MG63 (cell line): ENCODE measurements around the gene RUNX2. TPM values are rescaled to one million over a fixed set of nuclear protein-coding genes. Genes with fewer than 3 reads are reported as not detected.
A peak's percentile ranks its signal among the peaks of the same experiment; 100 is the strongest.

Experiments used
- DNase-seq: peaks from one replicate; pipeline ENCODE4 v3.0.0-alpha.2; 2020
- H3K27me3 ChIP-seq: fragments of 250-450 bp; sonication (Bioruptor Pico); 2 replicates; pipeline ENCODE4 v1.5.1; 2020; ENCODE audit warnings: mild to moderate bottlenecking, moderate library complexity
- H3K36me3 ChIP-seq: fragments of 250-450 bp; sonication (Bioruptor Pico); 2 replicates; pipeline ENCODE4 v1.5.1; 2020; ENCODE audit warnings: mild to moderate bottlenecking, moderate library complexity
- H3K4me3 ChIP-seq: fragments of 250-450 bp; sonication (Bioruptor Pico); 2 replicates; pipeline ENCODE4 v1.5.1; 2020; ENCODE audit warnings: mild to moderate bottlenecking, moderate library complexity
- H3K9me3 ChIP-seq: fragments of 250-450 bp; sonication (Bioruptor Pico); 2 replicates; pipeline ENCODE4 v1.5.1; 2020; ENCODE audit warnings: mild to moderate bottlenecking, moderate library complexity
- total RNA-seq: library from RNA; depleted of rRNA; stranded (reverse); fragments of >200 nt; shearing (Covaris generic); gene quantifications from 2 replicates; pipeline ENCODE4 v1.2.3, GENCODE V29; 2014; ENCODE audit warnings: low replicate concordance

Gene RUNX2
- total RNA-seq, 1 experiment from 2014 or later, result 0.13 TPM

DNA sequence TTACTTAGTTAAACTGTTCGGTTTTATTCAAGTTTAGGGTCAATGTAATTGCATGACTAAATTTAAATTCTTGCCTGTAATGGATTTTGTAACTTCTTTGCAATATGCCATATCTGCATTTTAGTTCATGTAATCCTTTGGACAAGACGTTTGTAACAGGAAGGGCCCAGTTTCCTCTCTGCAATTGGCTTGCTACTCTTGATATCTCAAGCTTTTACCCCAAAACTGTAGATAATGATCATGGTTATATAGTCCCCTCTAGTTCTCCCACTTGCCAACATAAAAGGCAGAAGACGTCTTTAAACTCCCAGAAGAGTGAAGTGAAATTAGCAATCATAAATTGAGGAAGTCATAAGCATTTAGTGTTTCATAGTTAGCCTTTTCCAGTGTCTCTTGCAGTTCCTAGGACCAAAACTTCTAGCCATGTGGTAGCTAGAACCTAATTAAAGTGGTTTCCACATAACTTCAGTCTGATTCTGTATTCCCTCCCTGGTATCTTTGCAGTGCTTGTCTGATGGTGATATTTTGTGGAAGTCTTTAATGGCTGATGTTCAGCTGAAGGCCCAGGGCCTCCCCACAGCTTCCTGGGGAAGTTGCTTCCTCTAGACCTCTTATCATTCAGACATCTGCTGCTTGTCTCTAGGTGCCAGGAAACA lies 167.4 kb downstream of the RUNX2 start:
- no peaks in the 10 kb centered on the region for H3K9me3 ChIP-seq
- H3K4me3 ChIP-seq, result no peak overlapping the region
- H3K36me3 ChIP-seq, result no peaks in the 10 kb centered on the region
- H3K27me3 ChIP-seq, result no peaks in the 10 kb centered on the region
- no peak for DNase-seq

DNA sequence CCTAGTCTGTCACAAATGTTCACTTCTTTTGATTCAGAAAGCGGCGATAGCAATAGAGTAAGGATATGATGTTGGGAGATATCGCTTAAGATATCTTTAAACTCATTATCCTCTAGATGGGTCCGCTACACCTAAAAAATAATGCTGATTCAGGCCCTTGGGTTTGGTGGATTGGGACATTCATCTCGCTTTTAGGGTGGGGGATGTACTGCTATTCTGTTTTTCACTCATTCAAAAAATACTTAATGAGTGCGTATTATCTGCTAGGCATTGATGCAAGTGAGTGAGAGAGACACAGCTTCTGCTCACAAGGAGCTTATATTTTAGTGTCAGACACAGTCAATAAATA lies 167.9 kb downstream of the RUNX2 start:
- Histone ChIP-seq H3K9me3 (no peaks in the 10 kb centered on the region), H3K4me3 (no peak overlapping the region), H3K27me3 (no peaks in the 10 kb centered on the region), H3K36me3 (no peaks in the 10 kb centered on the region)
- no peak for DNase-seq

DNA sequence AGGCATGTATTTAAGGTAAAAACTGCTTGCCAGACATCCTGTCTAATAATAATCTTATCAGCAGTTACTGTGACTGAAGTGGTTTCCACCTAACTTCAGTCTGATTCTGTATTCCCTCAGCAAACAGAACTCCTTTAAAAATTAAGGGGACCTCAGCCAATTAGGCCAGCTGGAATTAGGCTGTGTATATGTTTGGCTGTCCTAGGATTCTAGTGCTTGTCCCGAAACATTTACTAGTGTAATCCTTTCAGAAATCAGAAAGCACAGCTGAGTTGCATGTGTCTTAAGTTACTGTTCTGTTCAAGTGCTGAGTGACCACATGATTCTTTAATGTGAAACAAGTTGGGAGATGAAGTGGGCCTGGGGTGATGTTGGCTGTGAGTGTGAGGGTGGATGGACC lies 170.5 kb downstream of the RUNX2 start:
- H3K9me3 ChIP-seq, result no peaks in the 10 kb centered on the region
- no peak for DNase-seq
- H3K36me3 ChIP-seq, result no peaks in the 10 kb centered on the region
- no peak overlapping the region for H3K4me3 ChIP-seq
- H3K27me3 ChIP-seq, result no peaks in the 10 kb centered on the region

DNA sequence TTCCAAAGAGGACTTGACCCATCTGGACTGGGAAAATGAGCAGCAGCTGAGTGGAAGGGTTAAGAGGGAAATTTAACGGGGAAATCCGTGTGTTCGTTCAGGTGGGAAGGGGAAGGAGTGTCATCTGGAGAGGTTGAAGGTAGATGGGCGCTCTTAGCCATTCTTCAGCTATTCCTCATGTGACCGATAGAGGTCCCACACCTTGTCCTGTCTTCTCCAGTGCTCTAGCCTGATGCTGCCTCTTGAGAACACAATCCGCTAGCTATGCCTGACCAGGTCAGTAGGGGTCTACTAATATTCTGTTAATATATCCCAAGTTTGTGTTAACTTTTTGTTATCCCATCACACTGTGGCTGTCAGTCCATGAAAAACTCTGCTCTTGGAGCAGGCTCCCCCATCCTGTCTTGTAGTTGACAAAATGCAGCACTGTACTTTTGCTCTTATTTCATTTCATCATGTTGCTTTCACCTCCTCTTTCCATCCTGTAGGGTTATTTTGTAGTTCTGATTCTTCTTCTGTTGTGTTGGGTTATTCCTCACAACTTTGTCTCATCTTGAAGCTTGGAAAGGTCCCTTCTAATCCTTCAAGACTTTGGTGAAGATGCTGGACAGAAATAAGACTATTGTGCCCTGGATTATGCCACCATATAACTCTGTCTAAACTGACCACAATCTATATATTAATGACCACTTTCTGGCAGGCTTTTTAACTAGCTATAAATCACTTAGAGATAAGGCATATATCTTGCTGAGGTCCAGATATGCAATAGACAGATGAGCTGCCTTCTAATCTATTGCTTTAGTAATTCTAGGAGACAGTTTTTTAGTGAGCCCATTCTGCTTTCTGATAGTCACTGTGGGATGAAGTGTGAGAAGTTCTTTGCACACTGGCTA lies 173.0 kb downstream of the RUNX2 start:
- H3K4me3 ChIP-seq, result no peak overlapping the region
- no peaks in the 10 kb centered on the region for H3K36me3 ChIP-seq

DNA sequence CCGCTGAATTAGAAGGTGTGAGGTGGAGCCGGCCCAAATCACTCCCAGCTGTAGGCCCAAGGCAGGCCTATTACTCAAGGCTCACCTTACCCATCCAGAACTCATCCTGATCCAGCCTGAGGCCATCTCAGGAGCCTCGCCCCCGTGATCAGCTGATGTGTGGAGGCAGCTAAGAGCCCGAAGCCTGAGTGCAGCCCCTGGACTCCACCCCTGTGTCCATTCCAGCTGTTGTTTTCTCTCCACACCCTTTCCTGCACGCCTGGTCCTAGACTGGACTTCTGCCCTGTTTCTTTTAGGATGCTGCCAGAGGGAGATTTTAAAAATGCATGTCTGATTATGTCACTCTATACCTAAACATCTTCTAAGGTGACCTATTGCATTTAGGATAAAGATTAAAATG lies 174.3 kb downstream of the RUNX2 start:
- no peaks in the 10 kb centered on the region for H3K36me3 ChIP-seq

More for the DNA sequence above, 173.0 kb downstream of the RUNX2 start:
- Histone ChIP-seq H3K27me3 (no peaks in the 10 kb centered on the region), H3K9me3 (no peaks in the 10 kb centered on the region)
- DNase-seq, result no peak

DNA sequence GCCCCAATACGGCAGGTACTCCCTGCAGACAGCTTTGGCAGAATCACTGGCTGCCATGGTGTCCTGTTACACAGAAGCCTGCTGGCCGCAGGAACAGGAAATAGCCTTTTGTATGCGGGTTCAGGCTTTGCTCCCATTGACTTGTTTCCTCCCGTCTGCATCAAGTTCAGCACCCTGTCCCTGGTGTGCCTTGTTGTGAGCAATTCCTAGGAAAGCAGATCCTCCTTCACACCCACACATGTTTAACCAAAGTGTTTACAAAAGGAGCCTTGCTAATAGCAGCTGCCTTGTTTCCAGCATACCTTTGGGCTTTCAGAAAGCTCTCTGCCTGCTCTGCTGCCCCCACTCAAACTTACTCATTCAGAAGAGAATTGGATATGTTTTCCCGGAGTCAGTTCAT lies 176.8 kb downstream of the RUNX2 start:
- DNase-seq, result peak; percentile 39
- Histone ChIP-seq H3K36me3 (no peaks in the 10 kb centered on the region), H3K27me3 (no peaks in the 10 kb centered on the region), H3K4me3 (no peak overlapping the region), H3K9me3 (no peaks in the 10 kb centered on the region)

More for the DNA sequence above, 174.3 kb downstream of the RUNX2 start:
- no peak for DNase-seq
- Histone ChIP-seq H3K27me3 (no peaks in the 10 kb centered on the region), H3K9me3 (no peaks in the 10 kb centered on the region), H3K4me3 (no peak overlapping the region)

DNA sequence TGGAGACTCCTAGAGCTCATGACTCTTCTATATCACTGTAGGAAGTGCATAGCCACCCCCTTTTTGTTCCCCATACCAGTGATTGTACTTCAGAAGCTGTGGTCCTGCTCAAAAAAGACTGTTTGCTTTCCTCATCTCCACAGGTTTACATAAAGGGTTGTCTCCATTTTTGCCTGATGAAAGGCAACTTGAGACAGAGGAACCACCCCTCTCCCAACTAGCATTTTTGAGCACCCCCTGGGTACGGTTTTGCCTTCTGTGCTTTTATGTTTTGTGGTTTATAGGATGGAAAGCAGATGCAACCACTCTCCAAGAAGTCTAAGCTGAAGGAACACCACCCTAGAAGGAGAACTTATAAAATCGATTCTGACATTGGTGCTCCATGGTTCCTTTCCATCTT lies 177.3 kb downstream of the RUNX2 start:
- Histone ChIP-seq H3K27me3 (no peaks in the 10 kb centered on the region), H3K36me3 (no peaks in the 10 kb centered on the region), H3K4me3 (no peak overlapping the region), H3K9me3 (no peaks in the 10 kb centered on the region)
- no peak for DNase-seq

DNA sequence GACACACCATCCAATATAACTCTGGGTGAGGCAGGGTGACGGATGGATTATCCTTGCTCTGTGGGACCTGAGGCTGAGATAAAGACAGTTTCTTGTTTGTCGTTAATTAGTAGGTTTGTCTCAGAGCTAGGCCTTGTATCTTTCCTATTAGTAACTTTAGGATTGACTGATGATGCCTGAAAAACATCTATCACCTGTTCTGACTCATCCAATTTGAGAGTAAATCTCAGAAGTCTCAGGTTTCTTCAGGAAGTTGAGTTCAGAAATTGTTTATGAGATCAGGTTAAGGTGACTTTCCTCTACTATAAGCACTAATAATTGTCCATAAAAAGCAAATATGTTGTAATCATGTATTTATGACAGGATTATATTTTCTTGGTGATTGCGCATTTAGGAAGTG lies 179.1 kb downstream of the RUNX2 start:
- Histone ChIP-seq H3K4me3 (no peak overlapping the region), H3K9me3 (no peaks in the 10 kb centered on the region), H3K36me3 (no peaks in the 10 kb centered on the region), H3K27me3 (no peaks in the 10 kb centered on the region)
- DNase-seq, result no peak

DNA sequence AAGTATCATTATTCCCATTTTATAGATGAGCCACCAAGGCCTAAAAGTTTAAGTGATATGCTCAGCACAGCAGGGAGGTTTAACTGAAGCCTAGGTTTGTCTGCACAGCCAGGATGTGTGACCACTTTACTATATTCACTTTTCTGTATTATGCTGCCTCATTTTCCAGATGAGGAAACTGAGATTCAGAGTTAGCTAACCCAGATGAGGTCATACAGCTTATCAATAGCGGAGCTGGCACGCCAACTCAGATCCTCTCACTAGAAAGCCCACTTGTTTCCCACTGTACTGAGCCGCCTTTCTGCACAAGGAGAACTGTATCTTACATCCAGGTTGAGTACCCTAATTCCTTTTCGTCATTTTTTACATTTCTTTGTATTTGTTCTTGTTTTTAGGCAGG lies 181.3 kb downstream of the RUNX2 start:
- H3K27me3 ChIP-seq, result no peaks in the 10 kb centered on the region
- no peaks in the 10 kb centered on the region for H3K36me3 ChIP-seq
- H3K4me3 ChIP-seq, result no peak overlapping the region
- DNase-seq, result no peak
- H3K9me3 ChIP-seq, result no peaks in the 10 kb centered on the region

DNA sequence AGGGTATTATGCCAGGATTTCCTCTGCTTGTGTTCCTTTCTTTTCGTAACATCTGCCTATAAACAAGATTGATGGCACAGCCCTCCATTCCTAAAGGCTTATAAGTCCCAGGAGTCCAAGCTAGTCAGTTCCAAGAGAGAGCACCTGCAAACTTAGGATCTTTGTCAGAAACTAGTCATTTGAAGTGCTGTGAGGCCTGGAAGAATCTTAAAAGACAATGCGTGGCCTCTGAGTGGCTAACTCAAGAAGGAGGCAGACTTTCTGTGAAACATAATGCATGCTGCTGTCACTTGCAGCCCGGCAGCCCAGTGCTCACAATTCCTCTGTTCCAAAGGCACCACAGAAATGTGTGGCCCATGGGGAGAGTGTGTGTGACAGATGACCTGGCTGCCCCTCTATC lies 184.6 kb downstream of the RUNX2 start:
- H3K27me3 ChIP-seq, result no peaks in the 10 kb centered on the region
- no peak for DNase-seq
- H3K9me3 ChIP-seq, result no peaks in the 10 kb centered on the region
- no peak overlapping the region for H3K4me3 ChIP-seq
- H3K36me3 ChIP-seq, result no peaks in the 10 kb centered on the region

DNA sequence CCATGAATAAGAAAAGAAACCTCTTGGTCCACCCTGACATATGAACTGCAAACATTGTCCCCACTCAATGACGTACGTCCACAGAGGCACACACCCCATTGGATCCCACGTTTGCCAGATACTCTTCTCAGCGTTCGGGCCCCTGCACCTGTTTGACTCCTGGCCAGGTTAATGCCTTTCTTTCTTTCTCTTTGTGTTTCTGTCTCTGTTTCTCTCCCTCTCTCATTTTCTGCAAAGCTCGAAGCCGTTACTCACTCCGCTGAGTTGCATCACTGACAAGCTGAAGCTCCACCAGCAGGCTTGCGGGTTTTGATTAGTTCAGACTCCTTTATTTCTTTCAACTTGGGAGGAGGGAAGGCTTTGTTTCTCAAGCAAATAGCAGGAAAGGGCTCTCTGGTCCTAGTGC lies 185.1 kb downstream of the RUNX2 start:
- no peak for DNase-seq
- Histone ChIP-seq H3K36me3 (no peaks in the 10 kb centered on the region), H3K27me3 (no peaks in the 10 kb centered on the region), H3K9me3 (no peaks in the 10 kb centered on the region), H3K4me3 (no peak overlapping the region)

DNA sequence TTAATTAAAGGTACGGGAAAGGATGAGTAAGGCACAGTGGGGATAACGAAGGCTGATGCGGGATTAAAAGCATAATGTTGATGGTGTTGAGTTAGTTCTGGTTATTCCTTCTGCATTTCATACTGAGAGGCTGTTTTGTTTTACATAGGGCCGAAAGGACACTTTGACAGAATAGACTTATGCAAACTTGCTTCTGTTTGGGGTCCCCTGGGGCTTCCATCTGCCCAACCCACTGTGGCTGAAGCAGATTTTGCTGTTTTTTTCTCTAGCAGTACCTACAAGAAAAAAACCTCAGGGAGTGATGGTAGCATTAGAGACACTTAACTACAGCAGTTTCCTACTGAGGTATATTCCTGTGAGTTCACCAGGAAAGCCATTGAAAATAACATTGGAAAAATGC lies 185.7 kb downstream of the RUNX2 start:
- Histone ChIP-seq H3K27me3 (no peaks in the 10 kb centered on the region), H3K4me3 (no peak overlapping the region), H3K36me3 (no peaks in the 10 kb centered on the region), H3K9me3 (no peaks in the 10 kb centered on the region)
- DNase-seq, result no peak

DNA sequence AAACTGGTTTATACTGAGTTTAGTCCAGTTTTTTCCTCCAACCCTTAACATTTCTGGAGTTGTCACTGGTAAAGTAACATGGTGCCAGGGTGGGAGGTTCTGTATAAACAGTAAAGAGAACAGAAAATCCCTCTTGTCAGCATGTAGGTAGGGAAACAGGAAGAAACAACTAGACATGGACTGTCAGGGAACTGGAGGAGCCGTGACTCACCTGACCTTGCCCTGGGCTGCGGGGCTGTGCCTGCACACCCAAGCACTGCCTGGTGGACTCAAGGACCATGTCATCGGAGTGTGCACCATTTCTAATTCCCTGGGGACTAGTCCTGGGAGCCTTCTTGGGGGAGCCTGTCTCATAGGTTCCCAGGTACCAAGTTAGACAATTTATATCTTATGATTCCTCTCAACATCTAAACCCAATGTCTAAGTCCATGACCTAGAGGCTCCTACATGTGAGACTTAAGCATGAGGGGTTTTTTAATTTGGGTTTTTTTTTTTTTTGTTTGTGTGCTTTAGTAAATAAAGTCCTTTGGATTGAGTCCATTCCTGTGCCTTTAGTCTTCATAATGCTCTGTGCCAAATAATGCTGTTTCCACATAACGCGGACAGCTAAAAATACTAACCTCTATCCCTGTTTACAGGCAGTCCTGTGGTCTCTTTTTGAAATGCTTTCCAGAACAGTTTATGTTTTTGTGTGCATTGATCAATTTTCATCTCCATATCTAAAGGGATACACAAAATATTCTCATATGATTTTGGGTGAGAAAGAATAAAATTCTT lies 186.5 kb downstream of the RUNX2 start:
- Histone ChIP-seq H3K36me3 (no peaks in the 10 kb centered on the region), H3K9me3 (no peaks in the 10 kb centered on the region), H3K27me3 (no peaks in the 10 kb centered on the region), H3K4me3 (no peak overlapping the region)
- DNase-seq, result no peak

DNA sequence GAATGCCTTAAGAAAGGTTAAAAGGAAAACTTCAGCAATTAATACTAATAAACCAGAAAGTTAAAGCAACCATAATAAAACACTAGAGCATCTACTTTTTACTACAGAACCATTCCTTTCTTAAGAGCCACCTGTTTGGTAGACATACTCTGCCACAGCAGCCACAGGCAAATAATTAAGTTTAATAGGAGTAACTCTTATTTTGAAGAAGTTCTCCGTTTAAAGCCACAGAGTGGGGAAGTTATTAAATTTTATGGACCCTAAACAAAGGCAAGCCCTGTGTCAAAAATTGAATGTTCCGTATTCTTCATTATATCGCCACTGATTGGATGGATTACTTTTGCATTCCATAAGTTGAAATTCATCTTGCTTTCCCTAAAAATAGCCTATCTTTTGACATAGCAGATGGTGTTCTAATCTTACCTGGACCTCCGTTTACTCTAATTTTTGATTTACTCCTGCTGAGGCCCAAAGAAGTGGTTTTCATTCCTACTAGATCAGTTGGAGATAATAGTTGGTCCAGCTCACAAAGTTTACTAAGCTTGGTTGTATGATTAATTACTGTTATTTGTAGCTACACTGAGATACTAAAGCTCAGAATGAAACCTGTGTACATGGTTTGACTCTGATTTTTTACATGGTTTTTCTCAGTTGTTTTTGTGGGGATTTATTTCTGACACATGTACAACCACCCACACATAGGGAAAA lies 190.0 kb downstream of the RUNX2 start:
- H3K36me3 ChIP-seq, result no peaks in the 10 kb centered on the region
- no peak overlapping the region for H3K4me3 ChIP-seq
- no peaks in the 10 kb centered on the region for H3K27me3 ChIP-seq
- no peak for DNase-seq
- no peaks in the 10 kb centered on the region for H3K9me3 ChIP-seq

DNA sequence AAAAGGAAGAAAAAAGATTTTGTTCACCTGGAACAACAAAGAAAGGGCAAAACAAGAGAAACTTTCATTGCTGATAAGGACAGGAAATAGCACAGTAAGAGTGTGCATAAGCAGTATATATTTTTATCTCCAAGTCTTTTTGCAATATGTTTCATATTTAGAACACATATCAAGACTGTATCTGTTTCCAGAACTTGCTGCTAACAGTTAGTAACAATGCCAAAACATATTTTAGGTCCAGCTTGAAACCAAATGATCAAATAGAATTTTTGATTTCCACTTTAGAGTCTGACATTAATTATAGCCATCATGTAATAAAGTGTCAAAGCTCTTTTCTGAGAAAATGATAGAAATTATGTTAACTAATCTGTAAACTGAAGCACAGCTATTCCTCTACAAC lies 193.1 kb downstream of the RUNX2 start:
- Histone ChIP-seq H3K9me3 (no peaks in the 10 kb centered on the region), H3K27me3 (no peaks in the 10 kb centered on the region), H3K4me3 (no peak overlapping the region), H3K36me3 (no peaks in the 10 kb centered on the region)
- no peak for DNase-seq

DNA sequence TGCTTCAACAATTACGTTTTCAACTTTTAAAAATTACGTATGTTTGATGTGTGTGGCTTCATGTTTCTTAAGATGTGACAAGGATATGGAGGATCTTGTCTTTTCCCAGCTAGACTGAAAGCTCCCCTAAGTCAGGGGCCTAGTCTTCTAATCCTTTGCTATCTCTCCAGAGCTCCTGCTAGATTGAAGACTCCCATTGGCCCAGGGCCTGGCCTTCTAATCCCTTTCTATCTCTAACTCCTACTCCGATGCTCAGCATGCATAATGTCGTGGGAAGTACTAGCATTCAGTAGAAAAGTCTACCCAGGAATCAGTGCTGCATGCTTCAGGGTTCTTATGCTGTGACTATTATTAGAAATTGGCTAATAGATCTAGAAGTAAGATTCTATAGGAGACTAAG lies 194.4 kb downstream of the RUNX2 start:
- Histone ChIP-seq H3K27me3 (no peaks in the 10 kb centered on the region), H3K36me3 (no peaks in the 10 kb centered on the region), H3K9me3 (no peaks in the 10 kb centered on the region), H3K4me3 (no peak overlapping the region)
- DNase-seq, result no peak

DNA sequence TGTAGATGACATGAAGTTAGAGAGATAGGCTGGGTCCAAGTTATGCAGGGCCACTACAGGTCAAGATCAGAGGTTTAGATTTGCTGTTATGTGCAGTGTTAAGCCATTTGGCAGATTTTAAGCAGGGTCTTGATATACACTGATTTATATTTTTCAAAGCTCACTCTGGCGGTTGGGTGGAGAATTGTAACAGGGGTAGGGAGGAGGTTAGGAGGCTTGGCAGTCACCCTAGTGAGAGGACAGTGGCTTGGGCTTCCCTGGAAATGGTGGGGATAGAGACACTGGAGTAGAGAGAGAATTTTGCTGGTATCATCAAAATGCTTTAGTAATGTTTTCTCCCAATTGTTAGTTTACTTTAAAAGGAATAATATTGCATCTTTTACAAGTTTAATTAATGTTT lies 199.1 kb downstream of the RUNX2 start:
- H3K36me3 ChIP-seq, result no peaks in the 10 kb centered on the region
- no peaks in the 10 kb centered on the region for H3K9me3 ChIP-seq
- H3K4me3 ChIP-seq, result no peak overlapping the region
- H3K27me3 ChIP-seq, result no peaks in the 10 kb centered on the region
- DNase-seq, result no peak
